MM.1S (cell line): ENCODE results near the gene MFRP.

ENCODE experiments used
- DNase-seq: peaks from one replicate; pipeline ENCODE4 v3.0.0-alpha.2; 2015
- H2AFZ ChIP-seq: fragments of 300-600 bp; sonication (generic); 2 replicates; pipeline ENCODE4 v1.6.0; 2016; ENCODE audit warnings: antibody characterized with exemption, low read length
- H3F3A ChIP-seq: fragments of 300-600 bp; sonication (generic); 2 replicates; pipeline ENCODE4 v1.6.1; 2016; ENCODE audit warnings: mild to moderate bottlenecking, antibody characterized with exemption, low read length, moderate library complexity, mixed read lengths; ENCODE audit not compliant: insufficient read depth
- H3K27ac ChIP-seq: fragments of 300-600 bp; sonication (generic); 2 replicates; pipeline ENCODE4 v1.5.1; 2016; ENCODE audit warnings: mild to moderate bottlenecking, low read length
- H3K27me3 ChIP-seq: fragments of 300-600 bp; sonication (generic); replicated peaks from 2 replicates; pipeline ENCODE4 v1.6.0; 2016; ENCODE audit warnings: low read length; ENCODE audit not compliant: insufficient read depth
- H3K36me3 ChIP-seq: fragments of 300-600 bp; sonication (generic); replicated peaks from 2 replicates; pipeline ENCODE4 v1.6.1; 2016; ENCODE audit warnings: mild to moderate bottlenecking, low read length, mixed read lengths; ENCODE audit not compliant: insufficient read depth
- H3K4me1 ChIP-seq: fragments of 300-600 bp; sonication (generic); 2 replicates; pipeline ENCODE4 v1.6.1; 2016; ENCODE audit warnings: low read length, mixed read lengths
- H3K4me2 ChIP-seq: fragments of 300-600 bp; sonication (generic); 2 replicates; pipeline ENCODE4 v1.6.0; 2016; ENCODE audit warnings: low read depth, low read length
- H3K4me3 ChIP-seq: fragments of 300-600 bp; sonication (generic); 2 replicates; pipeline ENCODE4 v1.5.1; 2016; ENCODE audit warnings: low read length, mixed read lengths
- H3K79me2 ChIP-seq: fragments of 300-600 bp; sonication (generic); 2 replicates; pipeline ENCODE4 v1.6.1; 2016; ENCODE audit warnings: mixed run types, low read length, mixed read lengths
- H3K9ac ChIP-seq: fragments of 300-600 bp; sonication (generic); 2 replicates; pipeline ENCODE4 v1.6.1; 2016; ENCODE audit warnings: low read length, mixed read lengths
- H3K9me2 ChIP-seq: fragments of 300-600 bp; sonication (generic); replicated peaks from 2 replicates; pipeline ENCODE4 v1.6.1; 2016; ENCODE audit warnings: mild to moderate bottlenecking, low read length, mixed read lengths; ENCODE audit not compliant: insufficient read depth
- H3K9me3 ChIP-seq: fragments of 300-600 bp; sonication (generic); replicated peaks from 2 replicates; pipeline ENCODE4 v1.6.1; 2016; ENCODE audit warnings: mild to moderate bottlenecking, low read length, mixed read lengths; ENCODE audit not compliant: insufficient read depth
- H4K20me1 ChIP-seq: fragments of 300-600 bp; sonication (generic); 2 replicates; pipeline ENCODE4 v1.6.1; 2016; ENCODE audit warnings: mild to moderate bottlenecking, low read length, moderate library complexity, mixed read lengths; ENCODE audit not compliant: insufficient read depth
- EZH2 ChIP-seq: fragments of 300-600 bp; sonication (generic); optimal IDR thresholded peaks from 2 replicates; pipeline ENCODE3; 2017; ENCODE audit warnings: low read depth, mild to moderate bottlenecking, antibody characterized with exemption, low read length, mixed read lengths
- EZH2phosphoT487 ChIP-seq: fragments of 300-600 bp; sonication (generic); IDR thresholded peaks from 2 replicates; pipeline ENCODE4 v1.6.1; 2018; ENCODE audit warnings: antibody characterized with exemption, low read length
- TF ChIP-seq, protein P1 (sequence below): fragments of 300-600 bp; sonication (generic); IDR thresholded peaks from 2 replicates; pipeline ENCODE4 v1.5.1; 2016; ENCODE audit warnings: antibody characterized with exemption, low read length, mixed read lengths

Gene MFRP

DNA sequence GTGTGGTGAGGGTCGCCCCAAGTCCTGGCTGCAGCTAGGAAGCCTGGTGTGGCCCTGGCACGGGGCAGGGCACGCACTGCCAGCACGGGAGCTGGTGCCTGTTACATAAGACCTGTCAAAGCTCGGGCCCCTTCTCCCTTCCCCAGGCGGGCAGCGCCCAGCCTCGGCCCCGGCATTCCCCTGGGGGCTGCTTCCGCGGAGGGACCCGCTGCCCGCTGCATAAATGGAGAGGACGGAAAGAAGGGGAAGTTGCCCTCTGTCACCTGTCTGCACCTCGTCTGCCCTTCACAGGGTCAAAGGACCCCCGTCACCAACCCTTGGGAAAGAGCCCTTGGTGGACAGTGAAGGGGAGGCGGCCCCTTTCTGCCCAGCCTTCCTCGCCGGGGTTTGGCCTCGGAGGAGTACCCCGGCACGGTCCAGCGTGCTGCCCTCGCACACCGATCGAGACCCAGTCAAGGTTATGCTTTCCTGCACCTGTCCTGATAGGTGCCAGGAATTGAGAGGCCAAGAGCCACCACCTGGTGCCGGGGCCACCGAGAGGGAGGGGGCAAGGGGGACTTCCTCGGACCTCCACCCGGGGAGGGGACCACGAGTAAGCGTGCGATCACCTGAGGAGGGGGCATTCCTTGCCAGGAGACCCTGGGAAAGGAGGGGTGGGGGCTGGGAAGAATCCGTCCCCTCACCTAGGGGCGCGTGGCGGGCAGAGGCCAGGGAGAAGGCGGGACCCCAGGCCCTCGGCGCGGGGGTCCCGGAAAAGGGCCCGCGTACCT lies 16.8 kb upstream of the MFRP start:
- no peak overlapping the region for H2AFZ ChIP-seq
- H3K36me3 ChIP-seq: no peaks in the 10 kb centered on the region
- no peaks in the 10 kb centered on the region for H4K20me1 ChIP-seq
- H3K9me3 ChIP-seq: no peaks in the 10 kb centered on the region
- H3K9ac ChIP-seq: no peak overlapping the region
- TF ChIP-seq EZH2 (no peak), EZH2phosphoT487 (no peak)
- TF ChIP-seq, protein P1, sequence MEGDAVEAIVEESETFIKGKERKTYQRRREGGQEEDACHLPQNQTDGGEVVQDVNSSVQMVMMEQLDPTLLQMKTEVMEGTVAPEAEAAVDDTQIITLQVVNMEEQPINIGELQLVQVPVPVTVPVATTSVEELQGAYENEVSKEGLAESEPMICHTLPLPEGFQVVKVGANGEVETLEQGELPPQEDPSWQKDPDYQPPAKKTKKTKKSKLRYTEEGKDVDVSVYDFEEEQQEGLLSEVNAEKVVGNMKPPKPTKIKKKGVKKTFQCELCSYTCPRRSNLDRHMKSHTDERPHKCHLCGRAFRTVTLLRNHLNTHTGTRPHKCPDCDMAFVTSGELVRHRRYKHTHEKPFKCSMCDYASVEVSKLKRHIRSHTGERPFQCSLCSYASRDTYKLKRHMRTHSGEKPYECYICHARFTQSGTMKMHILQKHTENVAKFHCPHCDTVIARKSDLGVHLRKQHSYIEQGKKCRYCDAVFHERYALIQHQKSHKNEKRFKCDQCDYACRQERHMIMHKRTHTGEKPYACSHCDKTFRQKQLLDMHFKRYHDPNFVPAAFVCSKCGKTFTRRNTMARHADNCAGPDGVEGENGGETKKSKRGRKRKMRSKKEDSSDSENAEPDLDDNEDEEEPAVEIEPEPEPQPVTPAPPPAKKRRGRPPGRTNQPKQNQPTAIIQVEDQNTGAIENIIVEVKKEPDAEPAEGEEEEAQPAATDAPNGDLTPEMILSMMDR: no peak
- H3K9me2 ChIP-seq: no peaks in the 10 kb centered on the region
- H3K4me2 ChIP-seq: peak overlapping the region; percentile 16; the same call in 1 of the 2 replicates
- no peak overlapping the region for H3K4me3 ChIP-seq
- no peaks in the 10 kb centered on the region for H3F3A ChIP-seq
- no peaks in the 10 kb centered on the region for H3K79me2 ChIP-seq
- no peak for DNase-seq
- H3K4me1 ChIP-seq: peaks cover 12% of the 10 kb centered on the region
- H3K27me3 ChIP-seq: peaks cover 34% of the 10 kb centered on the region
- H3K27ac ChIP-seq: no peak overlapping the region

DNA sequence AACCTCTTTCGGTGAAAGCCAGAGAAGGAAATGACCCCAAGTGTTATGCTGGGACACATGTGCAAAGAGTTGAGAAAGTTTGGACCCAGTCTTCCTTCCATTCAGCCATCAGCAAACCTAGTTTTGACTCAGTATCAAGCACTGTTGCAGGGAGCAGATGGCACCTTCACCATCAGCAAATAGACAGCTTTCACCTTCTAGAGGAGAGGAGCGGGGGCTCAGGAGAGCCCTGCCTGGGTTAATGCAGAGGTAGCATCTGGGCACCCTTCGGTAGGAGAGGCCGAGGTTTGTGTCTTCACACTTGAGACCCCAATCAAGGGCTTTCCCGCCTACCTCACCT lies 16.2 kb upstream of the MFRP start:
- Histone ChIP-seq H4K20me1 (no peaks in the 10 kb centered on the region), H2AFZ (no peak overlapping the region), H3K9me2 (no peaks in the 10 kb centered on the region), H3F3A (no peaks in the 10 kb centered on the region), H3K4me3 (no peak overlapping the region), H3K9me3 (no peaks in the 10 kb centered on the region), H3K36me3 (no peaks in the 10 kb centered on the region), H3K79me2 (no peaks in the 10 kb centered on the region), H3K9ac (no peak overlapping the region), H3K27me3 (peaks cover 34% of the 10 kb centered on the region), H3K27ac (no peak overlapping the region), H3K4me1 (peaks cover 12% of the 10 kb centered on the region), H3K4me2 (no peak overlapping the region)
- TF ChIP-seq EZH2phosphoT487 (no peak), EZH2 (no peak)
- TF ChIP-seq, protein P1: no peak
- no peak for DNase-seq

DNA sequence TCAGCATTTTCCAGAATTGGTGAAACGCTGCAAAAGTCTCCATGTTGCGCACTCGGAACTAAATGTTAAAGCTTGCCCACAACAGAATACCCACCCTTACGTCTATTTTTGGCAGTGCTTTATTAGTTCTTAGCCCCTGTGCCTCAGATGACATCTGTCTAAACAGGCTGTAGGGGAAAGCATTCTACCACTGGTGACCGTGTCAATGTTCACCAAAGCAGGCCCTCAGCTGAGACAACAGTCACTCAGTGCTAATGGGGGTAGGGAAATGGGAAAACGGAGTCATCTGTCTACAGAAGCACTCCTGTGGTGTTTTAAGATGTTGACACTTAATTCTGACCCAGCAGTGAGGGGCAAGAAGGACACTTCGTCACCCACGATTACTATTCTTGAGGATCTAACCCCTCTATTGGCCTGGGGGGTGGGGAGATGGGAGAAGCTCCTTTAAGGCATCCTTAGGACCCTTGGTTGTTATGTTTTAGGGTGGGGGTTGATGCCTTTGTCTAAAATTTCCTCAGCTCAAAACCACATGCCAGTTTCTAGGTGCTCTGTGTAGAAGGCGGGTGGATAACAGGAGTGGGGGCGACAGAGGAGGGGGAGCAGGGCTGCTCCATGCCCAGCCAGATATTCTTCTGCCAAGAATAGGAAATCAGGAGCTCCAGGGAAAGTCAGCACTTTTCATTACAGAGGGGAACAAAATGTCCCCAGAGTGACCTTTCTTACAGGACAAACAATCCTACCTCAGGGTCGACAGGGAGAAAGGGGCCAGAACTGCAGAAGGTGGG lies 15.6 kb upstream of the MFRP start:
- no peak overlapping the region for H3K9ac ChIP-seq
- no peak overlapping the region for H2AFZ ChIP-seq

More for the DNA sequence above, 15.6 kb upstream of the MFRP start:
- Histone ChIP-seq H3K27me3 (peaks cover 34% of the 10 kb centered on the region), H3F3A (no peaks in the 10 kb centered on the region), H3K27ac (no peak overlapping the region), H4K20me1 (no peaks in the 10 kb centered on the region), H3K4me2 (no peak overlapping the region), H3K4me3 (no peak overlapping the region), H3K4me1 (peaks cover 12% of the 10 kb centered on the region), H3K9me3 (no peaks in the 10 kb centered on the region), H3K79me2 (no peaks in the 10 kb centered on the region), H3K36me3 (no peaks in the 10 kb centered on the region), H3K9me2 (no peaks in the 10 kb centered on the region)
- no peak for DNase-seq
- TF ChIP-seq EZH2 (no peak), EZH2phosphoT487 (no peak)
- TF ChIP-seq, protein P1: no peak
